GM20000 (cell line): ENCODE data around the gene FLT3LG.

ENCODE experiments used
- DNase-seq: peaks from one replicate; pipeline ENCODE4 v3.0.0; 2012; ENCODE audit warnings: low spot score
- CTCF ChIP-seq: IDR thresholded peaks from 2 replicates; pipeline ENCODE4 v1.5.1; 2012; ENCODE audit warnings: mild to moderate bottlenecking, control low read depth; ENCODE audit errors: extremely low read depth, missing control alignments

Gene FLT3LG

DNA sequence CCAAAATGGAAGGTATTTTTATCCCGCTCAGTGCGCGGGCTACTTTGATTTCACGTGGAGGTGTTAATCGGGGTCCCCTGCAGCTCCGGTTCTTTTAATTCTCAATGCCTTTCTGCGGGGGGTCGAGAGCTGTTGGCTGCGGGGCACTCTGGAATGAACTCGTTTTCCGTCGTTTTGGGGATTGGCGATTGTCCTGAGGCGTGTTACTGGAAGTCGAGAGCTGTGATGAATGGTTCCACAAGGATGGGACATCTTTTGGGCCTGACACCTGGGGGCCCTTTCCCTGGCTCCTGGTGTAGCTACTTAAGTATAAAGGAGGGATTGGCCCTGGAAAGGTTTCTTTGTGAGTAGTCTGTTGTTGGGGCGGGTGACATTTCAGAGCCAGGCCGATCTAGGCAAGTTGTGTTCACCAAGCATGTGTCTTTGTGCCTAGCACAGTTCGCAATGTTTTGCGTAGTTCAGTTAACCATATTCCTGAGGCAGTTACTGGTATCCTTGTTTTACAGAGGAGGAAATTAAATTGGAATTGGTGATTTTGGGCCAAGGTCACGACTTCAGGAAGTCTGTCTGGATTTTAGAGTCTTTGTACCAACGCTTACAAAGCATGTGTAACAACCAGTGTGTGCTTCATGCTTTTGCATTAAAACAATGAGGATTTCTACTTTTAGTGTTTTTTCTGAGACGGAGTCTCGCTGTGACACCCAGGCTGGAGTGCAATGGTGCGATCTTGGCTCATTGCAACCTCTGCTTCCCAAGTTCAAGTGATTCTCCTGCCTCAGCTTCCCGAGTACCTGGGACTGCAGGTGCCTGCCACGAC is 14.2 kb downstream of the FLT3LG start:
- TF ChIP-seq CTCF = no peak
- DNase-seq = no peak

DNA sequence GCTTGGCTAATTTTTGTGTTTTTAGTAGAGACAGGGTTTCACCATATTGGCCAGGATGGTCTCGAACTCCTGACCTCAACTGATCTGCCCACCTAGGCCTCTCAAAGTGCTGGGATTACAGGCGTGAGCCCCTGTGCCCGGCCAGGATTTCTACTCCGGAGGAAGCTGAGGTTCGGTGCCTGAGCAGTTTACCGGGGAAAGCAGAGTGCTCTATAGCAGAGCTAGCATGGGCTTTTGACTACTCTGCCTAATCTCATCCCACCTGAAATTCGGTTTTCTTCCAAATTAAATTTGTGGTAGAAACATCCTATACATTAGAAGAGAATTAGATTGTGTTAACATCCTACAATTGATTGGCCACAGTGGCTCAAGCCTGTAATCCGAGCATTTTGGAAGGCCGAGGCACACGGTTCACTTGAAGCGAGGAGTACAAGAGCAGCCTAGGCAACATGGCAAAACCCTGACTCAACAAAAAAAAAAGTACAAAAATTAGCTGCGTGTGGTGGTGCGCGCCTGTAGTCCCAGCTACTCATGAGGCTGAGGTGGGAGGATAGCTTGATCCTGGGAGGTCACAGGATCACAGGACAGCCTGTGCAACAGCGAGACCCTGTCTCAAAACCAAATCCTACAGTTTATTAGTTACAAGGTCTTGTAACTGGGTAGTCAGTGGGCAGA is 15.0 kb downstream of the FLT3LG start:
- no peak for TF ChIP-seq CTCF
- DNase-seq = no peak

DNA sequence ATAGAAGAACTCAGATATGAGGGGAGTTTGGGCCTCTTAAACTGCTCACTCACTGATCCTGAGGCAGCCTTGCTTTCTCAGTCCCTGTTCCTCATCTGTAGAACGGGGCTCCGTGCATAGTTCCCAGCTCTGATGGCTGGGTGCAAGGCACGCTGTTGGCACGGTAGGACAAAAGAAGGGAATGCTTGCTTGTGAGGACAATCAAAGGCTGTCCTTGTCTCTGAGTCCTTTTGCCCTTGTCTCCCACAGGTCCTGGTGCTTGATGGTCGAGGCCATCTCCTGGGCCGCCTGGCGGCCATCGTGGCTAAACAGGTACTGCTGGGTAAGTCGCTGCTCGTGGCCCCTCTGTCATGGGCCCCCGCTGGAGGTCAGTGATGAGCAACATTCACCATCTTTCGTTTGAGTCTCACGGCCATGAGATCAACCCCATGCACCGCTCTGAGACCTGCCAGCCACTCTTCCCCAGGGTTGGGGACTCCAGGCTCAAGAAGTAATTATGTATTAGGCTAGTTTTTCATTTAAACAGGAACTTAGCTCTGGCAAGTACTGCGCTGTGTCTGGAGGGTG is 15.7 kb downstream of the FLT3LG start:
- TF ChIP-seq CTCF = peak; percentile 27
- no peak for DNase-seq

DNA sequence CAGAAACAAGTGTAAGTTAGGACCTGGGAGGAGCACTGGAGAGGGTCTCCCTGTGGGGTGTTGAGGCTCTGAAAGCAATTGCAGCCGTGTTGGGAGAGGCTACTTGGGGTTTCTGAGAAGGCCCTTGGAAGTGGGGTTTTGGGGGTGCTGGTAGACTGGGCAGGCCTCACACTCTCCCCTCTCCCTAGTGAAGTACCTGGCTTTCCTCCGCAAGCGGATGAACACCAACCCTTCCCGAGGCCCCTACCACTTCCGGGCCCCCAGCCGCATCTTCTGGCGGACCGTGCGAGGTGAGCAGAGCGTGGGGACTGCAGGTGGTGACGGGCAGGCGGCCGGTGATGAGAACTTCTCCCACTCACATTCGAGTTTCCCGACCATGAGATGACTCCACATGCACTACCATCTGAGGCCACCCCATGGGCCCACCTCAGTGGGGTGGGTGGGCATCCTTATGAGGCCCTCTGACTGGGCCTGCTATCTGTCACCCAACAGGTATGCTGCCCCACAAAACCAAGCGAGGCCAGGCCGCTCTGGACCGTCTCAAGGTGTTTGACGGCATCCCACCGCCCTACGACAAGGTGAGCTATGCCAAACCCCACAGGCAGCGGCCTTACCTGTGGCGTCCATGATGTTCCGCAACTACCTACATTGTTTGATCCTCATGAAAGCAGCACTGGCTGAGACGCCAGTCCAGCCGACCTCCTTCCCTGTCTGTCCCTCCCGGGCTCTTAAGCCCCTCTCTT is 16.4 kb downstream of the FLT3LG start:
- DNase-seq = no peak
- TF ChIP-seq CTCF = no peak

DNA sequence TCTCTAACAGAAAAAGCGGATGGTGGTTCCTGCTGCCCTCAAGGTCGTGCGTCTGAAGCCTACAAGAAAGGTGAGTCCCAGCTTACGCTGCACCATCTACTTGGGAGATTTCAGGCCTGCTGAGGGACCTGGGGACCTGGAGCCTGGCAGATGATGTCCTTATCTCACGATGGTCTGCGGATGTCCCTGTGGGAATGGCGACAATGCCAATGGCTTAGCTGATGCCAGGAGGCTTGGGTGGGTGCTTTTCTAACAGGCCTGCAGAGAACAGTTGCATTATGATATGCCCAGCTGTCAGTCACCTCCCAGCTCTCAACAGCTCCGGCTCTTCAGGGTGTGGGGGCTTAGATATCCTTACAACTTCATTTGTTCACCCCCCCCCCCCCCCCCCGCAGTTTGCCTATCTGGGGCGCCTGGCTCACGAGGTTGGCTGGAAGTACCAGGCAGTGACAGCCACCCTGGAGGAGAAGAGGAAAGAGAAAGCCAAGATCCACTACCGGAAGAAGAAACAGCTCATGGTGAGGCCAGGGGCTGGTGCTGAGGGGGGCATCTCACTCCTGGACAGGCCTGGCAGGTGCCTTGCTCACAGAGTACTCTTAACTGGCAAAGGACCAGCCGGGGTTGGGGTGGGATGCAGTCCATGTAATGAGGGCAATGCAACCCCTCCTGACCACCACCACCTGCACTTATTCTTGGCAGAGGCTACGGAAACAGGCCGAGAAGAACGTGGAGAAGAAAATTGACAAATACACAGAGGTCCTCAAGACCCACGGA is 17.2 kb downstream of the FLT3LG start:
- TF ChIP-seq CTCF = no peak
- DNase-seq = no peak

DNA sequence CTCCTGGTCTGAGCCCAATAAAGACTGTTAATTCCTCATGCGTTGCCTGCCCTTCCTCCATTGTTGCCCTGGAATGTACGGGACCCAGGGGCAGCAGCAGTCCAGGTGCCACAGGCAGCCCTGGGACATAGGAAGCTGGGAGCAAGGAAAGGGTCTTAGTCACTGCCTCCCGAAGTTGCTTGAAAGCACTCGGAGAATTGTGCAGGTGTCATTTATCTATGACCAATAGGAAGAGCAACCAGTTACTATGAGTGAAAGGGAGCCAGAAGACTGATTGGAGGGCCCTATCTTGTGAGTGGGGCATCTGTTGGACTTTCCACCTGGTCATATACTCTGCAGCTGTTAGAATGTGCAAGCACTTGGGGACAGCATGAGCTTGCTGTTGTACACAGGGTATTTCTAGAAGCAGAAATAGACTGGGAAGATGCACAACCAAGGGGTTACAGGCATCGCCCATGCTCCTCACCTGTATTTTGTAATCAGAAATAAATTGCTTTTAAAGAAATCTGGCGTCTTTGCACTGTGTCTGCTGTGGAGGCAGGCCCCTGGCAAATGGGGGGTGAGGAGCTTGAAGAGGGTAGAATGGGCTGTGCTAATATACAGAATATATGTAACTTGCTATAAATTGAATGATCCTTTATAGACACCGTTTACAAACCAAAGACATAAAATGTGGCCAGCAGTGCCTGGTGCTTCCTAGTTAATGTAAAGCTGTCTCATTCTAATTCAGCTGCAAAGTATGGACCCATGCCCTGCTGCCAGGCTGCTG is 18.0 kb downstream of the FLT3LG start:
- TF ChIP-seq CTCF = no peak
- no peak for DNase-seq
